NT2/D1 (cell line): ENCODE results near the gene APC2.

Experiments
- SUZ12 ChIP-seq: IDR thresholded peaks from 2 replicates; pipeline ENCODE4 v1.6.1; 2011; ENCODE audit not compliant: insufficient read length, insufficient read depth; ENCODE audit errors: extremely low read depth
- YY1 ChIP-seq: IDR thresholded peaks from 2 replicates; pipeline ENCODE4 v1.6.1; 2011; ENCODE audit not compliant: insufficient read length, insufficient read depth
- ZNF274 ChIP-seq: IDR thresholded peaks from 2 replicates; pipeline ENCODE4 v1.6.1; 2011; ENCODE audit warnings: mild to moderate bottlenecking, low read depth, low read length

DNA sequence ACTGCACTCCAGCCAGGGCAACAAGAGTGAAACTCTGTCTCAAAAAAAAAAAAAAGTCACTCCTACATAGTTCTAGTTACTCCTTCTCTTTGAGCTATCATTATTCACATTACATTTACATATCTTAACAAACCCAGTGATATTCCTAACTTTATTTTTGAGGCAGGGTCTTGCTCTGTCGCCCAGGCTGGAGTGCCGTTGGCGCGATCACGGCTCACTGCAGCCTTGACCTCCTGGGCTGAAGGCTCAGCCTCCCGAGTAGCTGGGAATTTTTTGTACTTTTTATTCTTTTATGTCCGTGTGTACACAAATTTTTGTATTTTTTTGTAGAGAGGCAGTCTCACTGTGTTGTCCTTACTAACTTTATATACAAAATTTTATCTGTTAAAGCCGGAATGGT lies 12.3 kb upstream of the APC2 start:
- TF ChIP-seq ZNF274: no peak
- TF ChIP-seq YY1: no peak
- no peak for TF ChIP-seq SUZ12
